H9 (cell line): ENCODE measurements around the gene SPAG5. TPM values are rescaled to one million over a fixed set of nuclear protein-coding genes. Genes with fewer than 3 reads are reported as not detected.

ENCODE experiments used
- DNase-seq: peaks from one replicate; pipeline ENCODE4 v3.0.0-alpha.2; 2017
- H2AFZ ChIP-seq: one replicate; pipeline ENCODE4 v1.6.1; 2013; ENCODE audit warnings: mild to moderate bottlenecking, low read length, control low read depth, moderate library complexity
- H2AK5ac ChIP-seq: 2 replicates; pipeline ENCODE4 v1.6.1; 2013; ENCODE audit warnings: low read length, control low read depth, mixed read lengths; ENCODE audit not compliant: insufficient read length
- H2BK120ac ChIP-seq: one replicate; pipeline ENCODE4 v1.6.1; 2013; ENCODE audit warnings: low read depth, mild to moderate bottlenecking, low read length, control low read depth, inconsistent platforms; ENCODE audit not compliant: poor library complexity, severe bottlenecking
- H2BK12ac ChIP-seq: 2 replicates; pipeline ENCODE4 v1.6.1; 2013; ENCODE audit warnings: low read length, control low read depth, mixed read lengths, low read depth; ENCODE audit not compliant: insufficient read length
- H2BK15ac ChIP-seq: 2 replicates; pipeline ENCODE4 v1.6.1; 2013; ENCODE audit warnings: low read depth, low read length, control low read depth
- H2BK20ac ChIP-seq: one replicate; pipeline ENCODE4 v1.6.1; 2013; ENCODE audit warnings: low read depth, mild to moderate bottlenecking, low read length, control low read depth, inconsistent platforms; ENCODE audit not compliant: poor library complexity, severe bottlenecking
- H2BK5ac ChIP-seq: 2 replicates; pipeline ENCODE4 v1.6.1; 2013; ENCODE audit warnings: low read length, control low read depth, mixed read lengths; ENCODE audit not compliant: insufficient read length
- H3K14ac ChIP-seq: 2 replicates; pipeline ENCODE4 v1.6.1; 2013; ENCODE audit warnings: low read length, control low read depth; ENCODE audit not compliant: insufficient read depth
- H3K18ac ChIP-seq: 2 replicates; pipeline ENCODE4 v1.6.1; 2013; ENCODE audit warnings: low read depth, mild to moderate bottlenecking, mixed read lengths, low read length, control low read depth; ENCODE audit not compliant: insufficient read length
- H3K23ac ChIP-seq: 2 replicates; pipeline ENCODE4 v1.6.1; 2013; ENCODE audit warnings: low read length, control low read depth, mixed read lengths, low read depth; ENCODE audit not compliant: insufficient read length
- H3K23me2 ChIP-seq: 2 replicates; pipeline ENCODE4 v1.6.1; 2013; ENCODE audit warnings: low read depth, mild to moderate bottlenecking, mixed read lengths, low read length, control low read depth; ENCODE audit not compliant: insufficient read length, poor library complexity, severe bottlenecking
- H3K27ac ChIP-seq: 2 replicates; pipeline ENCODE4 v1.5.1; 2013; ENCODE audit warnings: low read length, control low read depth, mixed read lengths, low read depth; ENCODE audit not compliant: insufficient read length
- H3K27me3 ChIP-seq: 2 replicates; pipeline ENCODE4 v1.6.1; 2013; ENCODE audit warnings: low read length, control low read depth, inconsistent platforms; ENCODE audit not compliant: insufficient read depth
- H3K4ac ChIP-seq: 2 replicates; pipeline ENCODE4 v1.6.1; 2013; ENCODE audit warnings: low read depth, mild to moderate bottlenecking, control low read depth, inconsistent platforms, low read length, moderate library complexity
- H3K4me1 ChIP-seq: 2 replicates; pipeline ENCODE4 v1.6.1; 2013; ENCODE audit warnings: low read length, control low read depth, inconsistent platforms; ENCODE audit not compliant: insufficient read depth
- H3K4me2 ChIP-seq: 2 replicates; pipeline ENCODE4 v1.6.1; 2013; ENCODE audit warnings: low read length, control low read depth, mixed read lengths; ENCODE audit not compliant: insufficient read length, insufficient read depth
- H3K56ac ChIP-seq: 2 replicates; pipeline ENCODE4 v1.6.1; 2013; ENCODE audit warnings: low read depth, mild to moderate bottlenecking, mixed read lengths, low read length, control low read depth; ENCODE audit not compliant: insufficient read length
- H3K79me1 ChIP-seq: 2 replicates; pipeline ENCODE4 v1.6.1; 2013; ENCODE audit warnings: low read depth, mild to moderate bottlenecking, moderate library complexity, low read length, control low read depth, inconsistent platforms; ENCODE audit not compliant: insufficient read depth, poor library complexity, severe bottlenecking
- H3K79me2 ChIP-seq: 2 replicates; pipeline ENCODE4 v1.6.1; 2013; ENCODE audit warnings: low read length, control low read depth, inconsistent platforms; ENCODE audit not compliant: insufficient read depth
- H3K9ac ChIP-seq: 2 replicates; pipeline ENCODE4 v1.6.1; 2013; ENCODE audit warnings: low read length, control low read depth, mixed read lengths; ENCODE audit not compliant: insufficient read length; ENCODE audit errors: extremely low read depth
- H3K9me3 ChIP-seq: one replicate; pipeline ENCODE4 v1.6.1; 2013; ENCODE audit warnings: low read depth, low read length, inconsistent platforms; ENCODE audit not compliant: control insufficient read depth
- H3T11ph ChIP-seq: one replicate; pipeline ENCODE4 v1.6.1; 2013; ENCODE audit warnings: mild to moderate bottlenecking, low read length, control low read depth, inconsistent platforms
- H4K20me1 ChIP-seq: one replicate; pipeline ENCODE4 v1.6.1; 2013; ENCODE audit not compliant: control insufficient read depth, insufficient read length, insufficient read depth
- H4K5ac ChIP-seq: 2 replicates; pipeline ENCODE4 v1.6.1; 2013; ENCODE audit warnings: low read depth, mild to moderate bottlenecking, mixed read lengths, low read length, control low read depth; ENCODE audit not compliant: insufficient read length
- H4K8ac ChIP-seq: replicated peaks from 2 replicates; pipeline ENCODE4 v1.6.1; 2013; ENCODE audit warnings: low read length, control low read depth, mixed read lengths, low read depth; ENCODE audit not compliant: insufficient read length
- H4K91ac ChIP-seq: 2 replicates; pipeline ENCODE4 v1.6.1; 2013; ENCODE audit warnings: low read depth, mild to moderate bottlenecking, moderate library complexity, mixed read lengths, low read length, control low read depth; ENCODE audit not compliant: insufficient read length
- H3K27ac Mint-ChIP-seq, 3 experiments: 2 replicates in 2 of 3; 3 replicates in 1 of 3; pipeline ENCODE4 v1.8.0; 2020 to 2021; ENCODE audit warnings: mixed read lengths in 3 of 3, mild to moderate bottlenecking in 1 of 3, moderate library complexity in 1 of 3
- H3K27me3 Mint-ChIP-seq: 2 replicates; pipeline ENCODE4 v1.8.0; 2021; ENCODE audit warnings: low read depth, mild to moderate bottlenecking, moderate library complexity, mixed read lengths
- H3K36me3 Mint-ChIP-seq, 3 experiments: 2 replicates in 2 of 3; 3 replicates in 1 of 3; pipeline ENCODE4 v1.8.0; 2020 to 2021; ENCODE audit warnings: low read depth in 3 of 3, mixed read lengths in 3 of 3; ENCODE audit not compliant: insufficient read depth in 1 of 3
- H3K4me1 Mint-ChIP-seq, 2 experiments: 2 replicates each; pipeline ENCODE4 v1.8.0; 2020; ENCODE audit warnings: mixed read lengths in 2 of 2
- H3K4me3 Mint-ChIP-seq, 2 experiments: 2 replicates in 1 of 2; 3 replicates in 1 of 2; pipeline ENCODE4 v1.8.0; 2020 to 2021; ENCODE audit warnings: mild to moderate bottlenecking in 2 of 2, mixed read lengths in 2 of 2, moderate library complexity in 1 of 2
- H3K9me3 Mint-ChIP-seq, 2 experiments: 2 replicates in 1 of 2; 3 replicates in 1 of 2; pipeline ENCODE4 v1.8.0; 2020; ENCODE audit warnings: mild to moderate bottlenecking in 2 of 2, mixed read lengths in 2 of 2, moderate library complexity in 1 of 2
- whole genome bisulfite sequencing: extraction: QIAGEN DNeasy Blood & Tissue Kit; methylation state at CpG from one replicate; pipeline ENCODE4 v1.1.7; 2013; ENCODE audit warnings: missing lambda C conversion rate, low lambda C conversion rate, mixed read lengths; ENCODE audit not compliant: insufficient read length; ENCODE audit errors: extremely low coverage; 5-methylcytosine and 5-hydroxymethylcytosine counted together
- long read RNA-seq: library from polyadenylated mRNA; unstranded; transcript quantifications from one replicate; pipeline ENCODE4 v2.0.0, GENCODE V29; 2020
- total RNA-seq: library from RNA; stranded (reverse); gene quantifications from 2 replicates; pipeline ENCODE4 v1.2.1, GENCODE V29; 2021
- TF ChIP-seq, protein P1 (sequence below): fragments of 200-600 bp; sonication (generic); conservative IDR thresholded peaks from 3 replicates; pipeline ENCODE4 v1.8.0; 2021; ENCODE audit warnings: antibody characterized with exemption, mild to moderate bottlenecking

SPAG5 gene
- 114 and 122 TPM in 2 replicates for total RNA-seq
- long read RNA-seq, full-length matches to known transcripts, result 322 of 459 reads
- long read RNA-seq, partial matches to known transcripts, result 40 of 459 reads
- long read RNA-seq, other reads (novel, unspliced or antisense), result 97 of 459 reads

GRCh38 chr17:28598799-28599310 lies at the start of gene SPAG5:
Gene SPAG5 (minus strand): TSS chr17:28599025. CDS start chr17:28598946, 79 bp downstream.
- Histone ChIP-seq H3T11ph (no peak within 1 kb of the TSS), H3K4me2 (peak within 1 kb of the TSS; percentile 74), H3K79me1 (no peaks in the 10 kb centered on the region), H3K9ac (peak within 1 kb of the TSS; percentile 84), H3K23me2 (peaks cover 12% of the 10 kb centered on the region), H3K56ac (no peak within 1 kb of the TSS), H2AK5ac (no peak within 1 kb of the TSS), H3K27ac (no peak within 1 kb of the TSS), H2BK15ac (no peak within 1 kb of the TSS), H4K5ac (no peak within 1 kb of the TSS), H3K4me1 (no peaks in the 10 kb centered on the region), H3K27me3 (no peaks in the 10 kb centered on the region), H2BK5ac (no peak within 1 kb of the TSS), H4K20me1 (no peaks in the 10 kb centered on the region), H3K9me3 (no peaks in the 10 kb centered on the region), H2BK20ac (no peak within 1 kb of the TSS), H2BK12ac (no peak within 1 kb of the TSS), H3K79me2 (no peaks in the 10 kb centered on the region; the same call in 1 of the 2 replicates), H2BK120ac (no peak within 1 kb of the TSS), H4K8ac (no peak within 1 kb of the TSS), H3K23ac (no peak within 1 kb of the TSS), H4K91ac (no peak within 1 kb of the TSS), H3K18ac (peak within 1 kb of the TSS; percentile 36), H3K14ac (peak within 1 kb of the TSS; percentile 79), H3K4ac (no peak within 1 kb of the TSS), H2AFZ (peak within 1 kb of the TSS; percentile 42)
- Mint-ChIP-seq H3K36me3 (peaks cover 5 to 24% (median 23%) of the 10 kb centered on the region in 3 experiments; a peak in 6 of 7 replicates), H3K9me3 (no peaks in the 10 kb centered on the region; a peak in 1 of 5 replicates), H3K4me1 (peaks cover 16 to 21% of the 10 kb centered on the region in 2 experiments), H3K27ac (peak within 1 kb of the TSS; percentile 98 to 99 (median 99)), H3K27me3 (no peaks in the 10 kb centered on the region), H3K4me3 (peak within 1 kb of the TSS; percentile 94 to 97)
- peak; percentile 98 for DNase-seq
- TF ChIP-seq, protein P1, sequence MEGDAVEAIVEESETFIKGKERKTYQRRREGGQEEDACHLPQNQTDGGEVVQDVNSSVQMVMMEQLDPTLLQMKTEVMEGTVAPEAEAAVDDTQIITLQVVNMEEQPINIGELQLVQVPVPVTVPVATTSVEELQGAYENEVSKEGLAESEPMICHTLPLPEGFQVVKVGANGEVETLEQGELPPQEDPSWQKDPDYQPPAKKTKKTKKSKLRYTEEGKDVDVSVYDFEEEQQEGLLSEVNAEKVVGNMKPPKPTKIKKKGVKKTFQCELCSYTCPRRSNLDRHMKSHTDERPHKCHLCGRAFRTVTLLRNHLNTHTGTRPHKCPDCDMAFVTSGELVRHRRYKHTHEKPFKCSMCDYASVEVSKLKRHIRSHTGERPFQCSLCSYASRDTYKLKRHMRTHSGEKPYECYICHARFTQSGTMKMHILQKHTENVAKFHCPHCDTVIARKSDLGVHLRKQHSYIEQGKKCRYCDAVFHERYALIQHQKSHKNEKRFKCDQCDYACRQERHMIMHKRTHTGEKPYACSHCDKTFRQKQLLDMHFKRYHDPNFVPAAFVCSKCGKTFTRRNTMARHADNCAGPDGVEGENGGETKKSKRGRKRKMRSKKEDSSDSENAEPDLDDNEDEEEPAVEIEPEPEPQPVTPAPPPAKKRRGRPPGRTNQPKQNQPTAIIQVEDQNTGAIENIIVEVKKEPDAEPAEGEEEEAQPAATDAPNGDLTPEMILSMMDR, result no peak
- no CpG with 5 or more reads among the region's 44 CpGs for WGBS
